DMS114 treated with DMSO at 0.1 percent for 48 hours (cell line): ENCODE results near the gene EFCAB9.

Experiments
- DNase-seq: peaks from one replicate; lab custom pipeline; 2025; ENCODE audit not compliant: unreplicated experiment; lab: John Stamatoyannopoulos, UW

Gene EFCAB9

DNA sequence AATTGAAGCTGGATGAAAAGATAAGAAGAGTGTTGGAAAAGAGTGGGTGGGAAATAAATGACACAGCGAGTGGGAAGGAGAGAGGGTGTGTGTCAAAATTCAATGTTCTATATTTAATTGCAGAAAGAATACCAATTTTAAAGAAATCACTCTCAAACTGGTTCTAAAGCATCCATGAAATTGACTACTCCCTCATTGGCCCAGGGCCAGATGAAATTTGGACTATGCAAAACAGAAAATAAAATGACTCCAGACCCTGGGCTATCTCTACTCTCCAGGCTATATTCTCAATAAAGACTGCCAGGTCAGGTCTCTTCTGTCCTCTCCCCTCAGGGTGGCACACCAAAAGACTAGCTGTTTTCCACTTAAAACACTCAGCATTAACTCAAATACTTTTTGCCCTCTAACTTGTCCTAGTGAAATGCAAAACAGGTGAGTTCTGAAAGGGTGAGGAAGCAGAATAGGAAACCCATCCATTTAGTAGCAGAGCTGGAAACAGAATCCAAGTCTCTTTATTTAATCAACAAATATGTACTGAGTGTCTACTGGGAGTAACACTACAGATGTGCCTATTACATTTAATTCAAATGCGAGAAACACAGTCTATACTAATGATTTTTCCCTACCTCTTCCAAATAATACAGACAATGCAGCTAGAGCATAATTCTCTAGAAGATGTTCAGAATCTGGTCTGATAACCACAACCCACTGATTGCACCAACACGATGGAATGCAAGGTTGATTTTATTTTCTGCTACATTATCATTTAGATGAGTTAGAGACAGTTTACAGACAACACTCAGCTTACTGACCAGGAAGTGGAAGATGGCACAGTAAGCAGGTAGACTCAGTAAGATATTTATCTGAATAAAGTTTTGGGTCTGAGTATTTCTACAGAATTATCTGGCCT lies 42.1 kb downstream of the EFCAB9 start:
- DNase-seq: no peak

DNA sequence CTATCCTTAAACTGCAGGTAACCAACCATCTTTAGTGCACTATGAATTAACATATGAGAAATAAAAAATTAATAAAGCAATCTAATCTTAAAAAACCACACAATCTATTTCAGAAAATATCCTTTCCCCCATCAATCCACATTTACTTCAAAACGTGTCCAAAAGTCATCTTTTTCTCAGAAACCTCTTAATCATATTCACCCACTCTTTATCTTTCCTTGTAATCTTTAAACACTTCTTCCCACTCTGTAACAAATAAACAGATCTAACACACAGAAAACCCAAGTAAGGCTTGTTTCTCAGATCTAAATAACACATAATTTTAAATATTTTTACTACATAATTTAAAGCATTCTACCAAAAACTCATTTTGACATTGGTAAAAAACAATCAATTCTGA lies 44.4 kb downstream of the EFCAB9 start:
- DNase-seq: no peak

GRCh38 chr5:172243302-172243701 lies 49.3 kb downstream of the EFCAB9 start:
- no peak for DNase-seq

DNA sequence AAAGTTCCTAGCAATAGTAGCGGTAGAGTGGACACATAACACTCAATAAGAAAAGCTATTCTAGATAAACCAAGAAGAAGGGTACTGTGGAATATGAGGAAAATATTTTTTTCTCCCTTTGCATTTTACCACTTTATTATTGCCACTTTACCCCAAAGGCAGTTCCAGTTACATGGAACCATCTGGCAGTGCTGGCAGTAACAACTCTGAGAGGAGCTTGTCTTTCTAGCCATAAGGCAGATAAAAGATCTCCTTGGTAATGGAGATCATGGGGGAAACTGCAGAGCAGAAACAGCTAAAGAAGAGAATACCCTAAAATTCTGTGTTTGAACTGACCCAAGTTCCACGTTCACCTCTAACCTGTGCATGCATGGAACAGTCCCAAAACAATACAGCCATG lies 51.1 kb downstream of the EFCAB9 start:
- DNase-seq: no peak

GRCh38 chr5:172245703-172246125 lies 51.7 kb downstream of the EFCAB9 start:
- no peak for DNase-seq

- DNase-seq: no peak
Measured at GRCh38 chr5:172248637-172249036, 54.7 kb downstream of the EFCAB9 start.

DNA sequence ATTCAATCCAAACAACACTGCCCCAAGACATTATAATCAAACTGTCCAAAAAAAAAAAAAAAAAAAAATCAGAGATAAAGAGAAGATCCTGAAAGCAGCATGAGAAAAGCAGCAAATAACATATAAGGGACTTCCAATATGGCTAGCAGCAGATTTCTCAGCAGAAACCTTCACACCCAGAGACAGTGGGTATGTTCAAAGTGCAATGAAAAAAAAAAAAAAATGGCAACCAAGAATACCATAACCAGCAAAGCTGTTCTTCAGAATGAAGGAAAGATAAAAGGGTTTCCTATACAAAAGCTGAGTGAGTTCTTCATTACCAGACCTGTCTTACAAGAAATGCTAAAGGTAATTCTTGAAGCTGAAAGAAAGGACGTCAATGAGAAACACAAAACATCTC lies 57.4 kb downstream of the EFCAB9 start:
- DNase-seq: no peak

DNA sequence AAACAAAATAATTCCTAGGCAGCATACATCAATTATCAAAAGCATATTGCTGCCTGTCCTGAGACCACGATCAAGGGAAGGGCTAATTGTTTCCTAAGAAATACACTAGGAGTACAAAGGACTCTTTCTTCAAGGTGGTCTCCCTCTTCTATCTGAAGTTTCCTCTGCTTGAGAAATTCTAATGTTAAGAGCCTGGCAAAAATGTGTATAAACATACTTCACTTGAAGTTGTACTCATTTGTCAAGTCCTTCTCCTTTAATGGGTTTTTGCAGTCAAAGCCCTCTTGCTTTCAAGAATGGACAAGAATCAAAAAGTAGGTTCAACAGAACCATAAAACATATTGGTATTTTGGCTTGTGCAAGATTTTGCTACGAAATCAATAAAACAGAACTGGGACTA lies 58.5 kb downstream of the EFCAB9 start:
- DNase-seq: no peak
